Pancreas (tissue), 10 donors: ENCODE data around the gene MAB21L1. TPM values are rescaled to one million over a fixed set of nuclear protein-coding genes. Genes with fewer than 3 reads are reported as not detected.

Source experiments
- ATAC-seq, 4 donors: fragments of 200-7000 bp; cut with Tn5 transposase; one replicate each; pipeline versions ENCODE4 v1.8.0 to v1.9.1; 2020; ENCODE audit warnings: mild to moderate bottlenecking in 4 of 4, moderate library complexity in 4 of 4
- DNase-seq, 6 donors: peaks; one replicate each; pipeline ENCODE4 v3.0.0-alpha.2; 2020
- FAIRE-seq: peaks from 2 replicates; lab custom pipeline; 2012; peaks lifted over from hg19 to GRCh38; lab: Jason Lieb, UNC
- H3K27ac ChIP-seq, 4 donors: fragments of 200-600 bp; sonication (generic); 1 replicate in 3 of 4; 2 replicates in 1 of 4; pipeline versions ENCODE4 v1.5.0 to v1.8.0; 2020
- H3K27me3 ChIP-seq, 4 donors: fragments of 200-600 bp; one replicate each; pipeline ENCODE4 v1.8.0; 2021
- H3K36me3 ChIP-seq, 3 donors: fragments of 200-600 bp; sonication (generic) in 1 of 3; one replicate each; pipeline versions ENCODE4 v1.5.0 to v1.8.0; 2020 to 2021
- H3K4me1 ChIP-seq, 3 donors: fragments of 200-600 bp; one replicate each; pipeline ENCODE4 v1.8.0; 2021
- H3K4me3 ChIP-seq, 4 donors: fragments of 200-600 bp; sonication (generic) in 2 of 4; one replicate each; pipeline versions ENCODE4 v1.5.0 to v1.8.0; 2020 to 2021
- H3K9me3 ChIP-seq, 4 donors: fragments of 200-600 bp; one replicate each; pipeline ENCODE4 v1.8.0; 2021
- CTCF ChIP-seq, 4 donors: fragments of 200-600 bp; sonication (generic) in 3 of 4; IDR thresholded peaks; one replicate each; pipeline versions ENCODE4 v1.5.0 to v1.8.0; 2021; ENCODE audit warnings: antibody characterized with exemption in 4 of 4
- WGBS, 2 donors: extraction: QIAGEN DNeasy Blood & Tissue Kit; methylation state at CpG; one replicate each; pipeline ENCODE4 v1.1.7; 2013; 5-methylcytosine and 5-hydroxymethylcytosine counted together
- intact Hi-C, 3 donors: fragments of 100-400 bp; cut with DNase I; formaldehyde crosslinking; loops; one replicate each; pipeline versions ENCODE4 v1.11.1 to v1.14.2; 2022
- polyA plus RNA-seq, 2 donors: library from polyadenylated mRNA; stranded (reverse); fragments of 200-250 nt; gene quantifications; one replicate each; pipeline ENCODE4 v1.2.3, GENCODE V29; 2013
- total RNA-seq, 6 donors: library from RNA; stranded (reverse); fragmentation: NEBNext Ultra II Directional in 4 of 6; extraction: Animal tissue kit (Norgen Biotek cat#: 25700) in 4 of 6; gene quantifications; one replicate each; pipeline versions ENCODE4 v1.2.1 to v1.2.4, GENCODE V29; 2021 to 2023
- donor health status: healthy with polysubstance abuse.
- donor health status: DM: no; HTN: no; CAD: no; lungs with moderate emphysema.
- donor health status: DM: no; HTN: no; CAD: no.
- donor health status: control.
- donor health status: control.
- donor health status: Bipolar disorder and iron deficiency.
- donor health status: DM: yes; HTN: yes; CAD: no.
- donor health status: DM: no; HTN: no; CAD: no.
- donor health status: DM: no; HTN: no; CAD: no.
- donor health status: DM: yes; HTN: yes; CAD: no.

The MAB21L1 gene
- total and polyA plus RNA-seq, 8 donors: 0.09 to 0.26 (median 0.13) TPM; not detected in 4

GRCh38 chr13:35483761-35484160 is 7.3 kb upstream of the MAB21L1 start:
- Histone ChIP-seq H3K27me3 (peaks cover 0 to 4% (median 0%) of the 10 kb centered on the region in 4 donors), H3K27ac (no peak overlapping the region), H3K9me3 (no peaks in the 10 kb centered on the region), H3K4me1 (no peaks in the 10 kb centered on the region), H3K36me3 (no peaks in the 10 kb centered on the region), H3K4me3 (no peak overlapping the region)
- no peak for ATAC-seq
- TF ChIP-seq CTCF (IDR thresholded peaks at IDR 0.05): no peak
- intact Hi-C loops: no loop called here
- DNase-seq: no peak
- 91 to 94% methylated on average over 3 of the region's 3 CpGs for WGBS, 2 donors
- FAIRE-seq: no peak

- H3K4me1 ChIP-seq: no peaks in the 10 kb centered on the region
- H3K4me3 ChIP-seq: no peak overlapping the region
- ATAC-seq: no peak
- H3K9me3 ChIP-seq: no peaks in the 10 kb centered on the region
- no peak for DNase-seq
- WGBS, 2 donors: 92 to 93% methylated on average over 1 of the region's 1 CpG
- no peak overlapping the region for H3K27ac ChIP-seq
- peaks cover 0 to 4% (median 0%) of the 10 kb centered on the region in 4 donors for H3K27me3 ChIP-seq
- intact Hi-C loops: no loop called here
- no peak for TF ChIP-seq CTCF (IDR thresholded peaks at IDR 0.05)
- FAIRE-seq: no peak
- H3K36me3 ChIP-seq: no peaks in the 10 kb centered on the region
These were observed 6.0 kb upstream of the MAB21L1 start for GRCh38 chr13:35482527-35482926.

GRCh38 chr13:35481777-35482176 is 5.3 kb upstream of the MAB21L1 start:
- H3K9me3 ChIP-seq: no peaks in the 10 kb centered on the region
- H3K27ac ChIP-seq: no peak overlapping the region
- no peaks in the 10 kb centered on the region for H3K4me1 ChIP-seq
- 73 to 85% methylated on average over 2 of the region's 2 CpGs for whole genome bisulfite sequencing, 2 donors
- ATAC-seq: no peak
- H3K36me3 ChIP-seq: no peaks in the 10 kb centered on the region
- no peak for DNase-seq
- FAIRE-seq: no peak
- intact Hi-C loops: no loop called here
- TF ChIP-seq CTCF (IDR thresholded peaks at IDR 0.05): no peak
- peaks cover 0 to 4% (median 0%) of the 10 kb centered on the region in 4 donors for H3K27me3 ChIP-seq
- H3K4me3 ChIP-seq: no peak overlapping the region

GRCh38 chr13:35480346-35480745 is 3.9 kb upstream of the MAB21L1 start:
- TF ChIP-seq CTCF (IDR thresholded peaks at IDR 0.05): no peak
- no peak for DNase-seq
- peaks cover 0 to 4% (median 0%) of the 10 kb centered on the region in 4 donors for H3K27me3 ChIP-seq
- no peaks in the 10 kb centered on the region for H3K9me3 ChIP-seq
- no peaks in the 10 kb centered on the region for H3K36me3 ChIP-seq
- H3K4me3 ChIP-seq: no peak overlapping the region
- intact Hi-C loops: no loop called here
- no peak overlapping the region for H3K27ac ChIP-seq
- WGBS, 2 donors: 86 to 92% methylated on average over 2 of the region's 2 CpGs
- no peak for ATAC-seq
- FAIRE-seq: no peak
- no peaks in the 10 kb centered on the region for H3K4me1 ChIP-seq

- Histone ChIP-seq H3K27ac (no peak overlapping the region), H3K4me1 (no peaks in the 10 kb centered on the region), H3K9me3 (no peaks in the 10 kb centered on the region), H3K27me3 (peaks cover 0 to 4% (median 0%) of the 10 kb centered on the region in 4 donors), H3K4me3 (no peak overlapping the region), H3K36me3 (no peaks in the 10 kb centered on the region)
- FAIRE-seq: no peak
- DNase-seq: no peak
- TF ChIP-seq CTCF (IDR thresholded peaks at IDR 0.05): no peak
- WGBS, 2 donors: 77 to 95% methylated on average over 1 of the region's 1 CpG
- no peak for ATAC-seq
- intact Hi-C loops: no loop called here
These were observed 3.2 kb upstream of the MAB21L1 start for GRCh38 chr13:35479706-35480105.
